NT2/D1 (cell line): ENCODE measurements around the gene PANX2.

Source experiments
- SUZ12 ChIP-seq: IDR thresholded peaks from 2 replicates; pipeline ENCODE4 v1.6.1; 2011; ENCODE audit not compliant: insufficient read length, insufficient read depth; ENCODE audit errors: extremely low read depth
- YY1 ChIP-seq: IDR thresholded peaks from 2 replicates; pipeline ENCODE4 v1.6.1; 2011; ENCODE audit not compliant: insufficient read length, insufficient read depth
- ZNF274 ChIP-seq: IDR thresholded peaks from 2 replicates; pipeline ENCODE4 v1.6.1; 2011; ENCODE audit warnings: mild to moderate bottlenecking, low read depth, low read length

DNA sequence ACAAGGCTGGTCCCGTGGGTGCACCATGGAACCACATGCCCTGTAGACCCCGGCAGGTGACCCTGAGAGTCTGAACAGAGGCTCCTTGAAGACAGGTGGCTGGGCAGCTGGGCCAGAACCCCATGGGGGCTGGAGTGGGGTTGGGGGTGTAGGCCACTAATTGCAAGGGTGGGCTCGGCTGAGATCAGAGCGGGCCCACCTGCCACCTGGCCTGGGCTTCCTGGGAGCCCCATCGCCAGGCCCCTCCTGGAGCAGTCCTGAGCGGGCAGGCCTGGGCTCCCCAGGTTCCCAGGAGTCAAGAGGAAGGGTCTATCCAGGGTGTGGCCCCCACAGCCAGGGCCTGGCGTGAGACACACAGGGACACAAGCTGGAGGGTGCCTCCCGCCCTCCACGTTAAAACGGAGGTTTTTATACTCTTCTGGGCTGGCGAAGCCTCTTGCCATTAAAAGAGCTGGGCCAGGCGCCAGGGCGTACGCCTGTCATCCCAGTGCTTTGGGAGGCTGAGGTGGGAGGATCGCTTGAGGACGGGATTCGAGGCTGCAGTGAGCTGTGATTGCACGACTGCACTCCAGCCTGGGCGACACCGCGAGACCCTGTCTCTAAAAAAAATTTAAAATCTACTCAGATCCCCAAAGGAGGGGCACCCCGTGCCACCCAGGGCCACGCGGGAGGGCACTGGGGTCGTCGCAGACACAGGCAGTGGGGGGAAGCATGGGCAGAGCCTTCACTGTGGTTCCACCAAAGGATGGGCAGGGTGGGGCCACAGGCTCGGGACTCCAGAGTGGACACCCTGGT, 10.4 kb downstream of the PANX2 start:
- no peak for TF ChIP-seq YY1
- TF ChIP-seq ZNF274 = no peak
- no peak for TF ChIP-seq SUZ12
